Progenitor cell of endocrine pancreas (in vitro differentiated cells): Measurements from ENCODE around the gene GTF2F1. TPM values are rescaled to one million over a fixed set of nuclear protein-coding genes. Genes with fewer than 3 reads are reported as not detected.

Source experiments
- DNase-seq: peaks from one replicate; pipeline ENCODE4 v3.0.0; 2021; ENCODE audit warnings: low spot score; ENCODE audit not compliant: unreplicated experiment
- H3K27ac Mint-ChIP-seq: 2 replicates; pipeline ENCODE4 v1.8.0; 2021; ENCODE audit warnings: mild to moderate bottlenecking, moderate library complexity, mixed read lengths
- H3K27me3 Mint-ChIP-seq: 2 replicates; pipeline ENCODE4 v1.8.0; 2021; ENCODE audit warnings: mixed read lengths
- H3K36me3 Mint-ChIP-seq: 2 replicates; pipeline ENCODE4 v1.8.0; 2022; ENCODE audit warnings: mixed read lengths; ENCODE audit not compliant: insufficient read depth
- H3K4me1 Mint-ChIP-seq: 2 replicates; pipeline ENCODE4 v1.8.0; 2021; ENCODE audit warnings: low read depth, mixed read lengths
- H3K4me3 Mint-ChIP-seq: 2 replicates; pipeline ENCODE4 v1.8.0; 2021; ENCODE audit warnings: low read depth, mild to moderate bottlenecking, moderate library complexity, mixed read lengths
- H3K9me3 Mint-ChIP-seq: 2 replicates; pipeline ENCODE4 v1.8.0; 2021; ENCODE audit warnings: low read depth, mixed read lengths
- total RNA-seq: library from RNA; stranded (reverse); gene quantifications from 2 replicates; pipeline ENCODE4 v1.2.1, GENCODE V29; 2021
- TF ChIP-seq, protein P1 (sequence below): fragments of 200-600 bp; sonication (generic); IDR thresholded peaks from one replicate; pipeline ENCODE4 v1.5.0; 2021; ENCODE audit warnings: antibody characterized with exemption, mild to moderate bottlenecking; ENCODE audit not compliant: unreplicated experiment

The GTF2F1 gene
- total RNA-seq, 1 donor from 2014 or later: 77.8 TPM

DNA sequence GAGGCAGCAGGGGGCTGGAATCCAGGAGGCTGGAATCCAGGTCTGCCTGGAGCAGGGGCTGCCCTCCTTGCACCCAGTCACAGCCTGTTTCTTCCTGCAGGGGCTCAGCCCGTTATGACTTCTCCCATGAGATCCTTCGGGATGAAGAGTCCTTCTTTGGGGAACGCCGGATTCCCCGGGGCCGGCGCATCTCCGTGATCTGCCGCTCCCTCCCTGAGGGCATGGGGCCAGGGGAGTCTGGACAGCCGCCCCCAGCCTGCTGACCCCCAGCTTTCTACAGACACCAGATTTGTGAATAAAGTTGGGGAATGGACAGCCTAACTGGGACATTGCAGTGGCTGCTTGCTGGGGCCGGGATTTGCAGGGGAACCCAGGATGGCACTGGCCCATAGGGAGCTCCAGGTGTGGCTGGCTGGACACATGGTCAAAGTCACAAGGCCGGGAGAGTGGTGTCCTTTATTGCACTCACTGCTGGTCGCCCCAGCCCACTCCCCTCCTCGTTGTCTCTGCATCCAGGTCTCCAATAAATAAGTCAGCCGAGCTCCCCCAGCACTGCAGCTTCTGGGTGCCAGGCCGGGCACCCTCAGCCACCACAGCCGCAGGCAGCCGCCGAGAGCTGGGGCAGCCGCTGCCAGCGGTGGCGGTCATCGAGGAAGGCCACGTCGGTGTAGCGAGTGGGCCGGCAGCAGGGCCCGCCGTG lies 18.1 kb downstream of the GTF2F1 start:
- Mint-ChIP-seq H3K4me3 (no peak overlapping the region), H3K36me3 (peaks cover 8% of the 10 kb centered on the region), H3K27me3 (no peaks in the 10 kb centered on the region), H3K9me3 (no peaks in the 10 kb centered on the region), H3K4me1 (peaks cover 5% of the 10 kb centered on the region), H3K27ac (no peak overlapping the region)
- DNase-seq: no peak
- TF ChIP-seq, protein P1, sequence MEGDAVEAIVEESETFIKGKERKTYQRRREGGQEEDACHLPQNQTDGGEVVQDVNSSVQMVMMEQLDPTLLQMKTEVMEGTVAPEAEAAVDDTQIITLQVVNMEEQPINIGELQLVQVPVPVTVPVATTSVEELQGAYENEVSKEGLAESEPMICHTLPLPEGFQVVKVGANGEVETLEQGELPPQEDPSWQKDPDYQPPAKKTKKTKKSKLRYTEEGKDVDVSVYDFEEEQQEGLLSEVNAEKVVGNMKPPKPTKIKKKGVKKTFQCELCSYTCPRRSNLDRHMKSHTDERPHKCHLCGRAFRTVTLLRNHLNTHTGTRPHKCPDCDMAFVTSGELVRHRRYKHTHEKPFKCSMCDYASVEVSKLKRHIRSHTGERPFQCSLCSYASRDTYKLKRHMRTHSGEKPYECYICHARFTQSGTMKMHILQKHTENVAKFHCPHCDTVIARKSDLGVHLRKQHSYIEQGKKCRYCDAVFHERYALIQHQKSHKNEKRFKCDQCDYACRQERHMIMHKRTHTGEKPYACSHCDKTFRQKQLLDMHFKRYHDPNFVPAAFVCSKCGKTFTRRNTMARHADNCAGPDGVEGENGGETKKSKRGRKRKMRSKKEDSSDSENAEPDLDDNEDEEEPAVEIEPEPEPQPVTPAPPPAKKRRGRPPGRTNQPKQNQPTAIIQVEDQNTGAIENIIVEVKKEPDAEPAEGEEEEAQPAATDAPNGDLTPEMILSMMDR: no peak

DNA sequence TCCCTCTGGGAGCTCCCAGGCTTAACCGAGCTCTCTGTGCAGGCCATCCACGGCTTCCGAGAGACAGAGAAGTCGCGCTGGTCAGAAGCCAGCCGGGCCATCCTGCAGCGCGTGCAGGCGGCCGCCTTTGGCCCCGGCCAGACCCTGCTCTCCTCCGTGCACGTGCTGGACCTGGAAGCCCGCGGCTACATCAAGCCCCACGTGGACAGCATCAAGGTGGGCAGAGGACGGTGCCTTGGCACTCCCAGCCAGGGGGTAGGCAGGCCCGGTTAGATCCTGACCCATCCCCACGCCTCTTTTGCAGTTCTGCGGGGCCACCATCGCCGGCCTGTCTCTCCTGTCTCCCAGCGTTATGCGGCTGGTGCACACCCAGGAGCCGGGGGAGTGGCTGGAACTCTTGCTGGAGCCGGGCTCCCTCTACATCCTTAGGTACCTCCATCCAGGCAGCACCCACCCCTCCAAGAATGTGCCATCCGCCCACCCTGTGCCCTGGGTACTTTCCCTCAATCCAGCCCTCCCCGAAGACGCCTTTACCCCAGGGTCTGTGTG lies 18.7 kb downstream of the GTF2F1 start:
- Mint-ChIP-seq H3K36me3 (peaks cover 9% of the 10 kb centered on the region), H3K4me3 (no peak overlapping the region)

DNA sequence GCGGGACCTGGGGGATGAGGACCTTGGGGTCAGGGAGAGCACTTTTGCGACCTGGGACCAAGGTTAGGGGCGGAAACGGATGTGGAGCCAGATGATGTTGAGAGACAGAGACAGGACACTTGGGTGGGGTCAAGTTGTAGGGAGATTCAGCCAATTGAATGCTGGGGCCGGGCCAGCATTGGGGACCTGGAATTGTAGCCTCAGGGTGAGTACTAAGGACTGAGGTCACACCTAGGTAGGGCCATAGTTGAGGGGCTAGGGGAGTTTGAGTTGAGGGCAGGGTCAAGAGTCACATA lies 19.2 kb downstream of the GTF2F1 start:
- Mint-ChIP-seq H3K4me1 (peaks cover 5% of the 10 kb centered on the region), H3K9me3 (no peaks in the 10 kb centered on the region), H3K36me3 (peaks cover 11% of the 10 kb centered on the region), H3K27me3 (no peaks in the 10 kb centered on the region), H3K4me3 (peak overlapping the region; percentile 87), H3K27ac (peak overlapping the region; percentile 85)
- DNase-seq: no peak
- TF ChIP-seq, protein P1: no peak

More for the DNA sequence above, 18.7 kb downstream of the GTF2F1 start:
- H3K27ac Mint-ChIP-seq: no peak overlapping the region
- peaks cover 5% of the 10 kb centered on the region for H3K4me1 Mint-ChIP-seq
- TF ChIP-seq, protein P1: no peak
- DNase-seq: no peak
- H3K27me3 Mint-ChIP-seq: no peaks in the 10 kb centered on the region
- H3K9me3 Mint-ChIP-seq: no peaks in the 10 kb centered on the region

DNA sequence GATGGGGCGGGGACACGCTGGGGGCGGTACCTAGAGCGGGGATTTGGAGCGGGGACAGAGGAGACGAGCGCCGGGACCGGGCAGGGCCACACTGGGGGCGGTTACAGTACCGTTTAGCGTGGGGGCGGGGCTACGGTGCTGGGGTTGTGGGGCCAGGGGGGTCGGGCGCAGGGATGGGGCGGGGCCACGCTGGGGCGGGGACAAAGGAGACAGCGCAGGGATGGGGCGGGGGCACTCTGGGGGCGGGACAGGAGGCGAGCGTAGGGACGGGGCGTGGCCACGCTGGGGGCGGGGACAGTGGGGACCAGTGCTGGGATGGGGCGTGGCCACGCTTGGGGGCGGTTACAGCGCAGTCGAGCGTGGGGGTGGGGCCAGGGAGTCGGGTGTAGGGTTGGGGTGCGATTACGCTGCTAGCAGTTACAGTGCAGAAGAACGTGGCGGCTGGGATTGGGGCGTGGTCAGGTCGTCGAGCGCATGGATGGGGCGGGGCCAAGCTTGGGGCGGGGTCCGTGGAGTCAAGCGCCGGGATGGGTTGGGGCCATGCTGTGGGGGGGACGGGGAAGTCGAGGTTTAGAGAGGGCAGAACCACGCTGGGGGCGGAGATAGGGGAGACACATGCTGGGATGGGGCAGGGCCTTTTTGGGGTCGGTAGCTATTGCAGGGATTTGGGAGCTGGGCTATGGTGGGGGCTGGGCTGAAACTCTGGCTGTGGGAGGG lies 19.7 kb downstream of the GTF2F1 start:
- Mint-ChIP-seq H3K9me3 (no peaks in the 10 kb centered on the region), H3K4me3 (peak overlapping the region; percentile 87), H3K27ac (peak overlapping the region; percentile 98), H3K27me3 (no peaks in the 10 kb centered on the region), H3K36me3 (peaks cover 9% of the 10 kb centered on the region), H3K4me1 (peaks cover 5% of the 10 kb centered on the region)
- TF ChIP-seq, protein P1: no peak
- DNase-seq: peak; percentile 95

DNA sequence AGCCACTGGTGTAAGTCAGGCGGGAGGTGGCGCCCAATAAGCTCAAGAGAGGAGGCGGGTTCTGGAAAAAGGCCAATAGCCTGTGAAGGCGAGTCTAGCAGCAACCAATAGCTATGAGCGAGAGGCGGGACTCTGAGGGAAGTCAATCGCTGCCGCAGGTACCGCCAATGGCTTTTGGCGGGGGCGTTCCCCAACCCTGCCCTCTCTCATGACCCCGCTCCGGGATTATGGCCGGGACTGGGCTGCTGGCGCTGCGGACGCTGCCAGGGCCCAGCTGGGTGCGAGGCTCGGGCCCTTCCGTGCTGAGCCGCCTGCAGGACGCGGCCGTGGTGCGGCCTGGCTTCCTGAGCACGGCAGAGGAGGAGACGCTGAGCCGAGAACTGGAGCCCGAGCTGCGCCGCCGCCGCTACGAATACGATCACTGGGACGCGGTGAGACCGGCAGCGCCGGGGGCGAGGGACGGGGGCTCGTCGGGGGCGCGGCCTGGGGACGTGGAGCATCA lies 20.3 kb downstream of the GTF2F1 start, which contains the start of gene ALKBH7:
Gene ALKBH7 (plus strand): TSS at position 201 of the 502 bp plus-strand sequence. CDS start 27 bp downstream, at position 228.
- peak within 1 kb of the TSS; percentile 87 for H3K4me3 Mint-ChIP-seq
- no peaks in the 10 kb centered on the region for H3K27me3 Mint-ChIP-seq
- peak; percentile 91 for DNase-seq
- H3K36me3 Mint-ChIP-seq: peaks cover 11% of the 10 kb centered on the region
- peak within 1 kb of the TSS; percentile 98 for H3K27ac Mint-ChIP-seq
- no peaks in the 10 kb centered on the region for H3K9me3 Mint-ChIP-seq
- TF ChIP-seq, protein P1: no peak
- peaks cover 5% of the 10 kb centered on the region for H3K4me1 Mint-ChIP-seq
